K562 (cell line): Measurements from ENCODE around the gene FAM117B. TPM values are rescaled to one million over a fixed set of nuclear protein-coding genes. Genes with fewer than 3 reads are reported as not detected.

ENCODE experiments used
- ATAC-seq: fragments of 200-7000 bp; cut with Tn5 transposase; 3 replicates; pipeline ENCODE4 v1.9.1; 2020; ENCODE audit warnings: moderate library complexity
- BruUV-seq: library from RNA; stranded (reverse); fragments of 400-500 nt; replicated peaks from 2 replicates; lab custom pipeline; 2021; lab: Mats Ljungman, UMichigan
- CTCF ChIA-PET: fragments of 300-600 bp; formaldehyde crosslinking; extraction: SDS; loops from one replicate; lab custom pipeline; 2021; ENCODE audit warnings: low intra/inter-chr PET ratio; lab: Yijun Ruan, JAX
- POLR2A ChIA-PET: fragments of 300-600, 350-650 bp; sonication (Branson Sonifier 250); formaldehyde crosslinking; extraction: SDS; loops from one replicate; lab custom pipeline; 2021; ENCODE audit warnings: antibody characterized with exemption, inconsistent platforms; lab: Yijun Ruan, JAX
- DNase-seq, 4 experiments: peaks; one replicate each; pipeline versions ENCODE4 v3.0.0 to v3.0.0-alpha.2; 2011 to 2018; ENCODE audit warnings: low spot score in 3 of 4, mixed read lengths in 3 of 4; ENCODE audit errors: extremely low read depth in 1 of 4
- FAIRE-seq: peaks from 2 replicates; lab custom pipeline; 2011; peaks lifted over from hg19 to GRCh38; lab: Jason Lieb, UNC
- H2AFZ ChIP-seq: 2 replicates; pipeline ENCODE4 v1.6.0; 2011; ENCODE audit warnings: low read depth, low read length, control low read depth, inconsistent platforms
- H3K27ac ChIP-seq: fragments of 200-600 bp; 3 replicates; pipeline ENCODE4 v1.8.0; 2011; ENCODE audit warnings: low read depth, mild to moderate bottlenecking, control low read depth, inconsistent platforms, low read length, moderate library complexity, mixed read lengths; ENCODE audit errors: extremely low read depth
- H3K27me3 ChIP-seq, 2 experiments: fragments of 300-600 bp in 1 of 2; 2 replicates in 1 of 2; 3 replicates in 1 of 2; pipeline versions ENCODE4 v1.6.0 to v1.8.0; 2011; ENCODE audit warnings: inconsistent platforms in 2 of 2, low read length in 2 of 2, mild to moderate bottlenecking in 1 of 2, mixed read lengths in 1 of 2, moderate library complexity in 1 of 2; ENCODE audit not compliant: control insufficient read depth in 2 of 2, insufficient read depth in 2 of 2
- H3K36me3 ChIP-seq: fragments of 300-600 bp; 3 replicates; pipeline ENCODE4 v1.8.0; 2011; ENCODE audit warnings: mild to moderate bottlenecking, low read length, inconsistent platforms; ENCODE audit not compliant: control insufficient read depth, insufficient read depth
- H3K4me1 ChIP-seq, 2 experiments: fragments of 200-600 bp in 1 of 2; replicated peaks in 1 of 2; 2 replicates in 1 of 2; 3 replicates in 1 of 2; pipeline versions ENCODE4 v1.5.1 to v1.8.0; 2011; ENCODE audit warnings: inconsistent platforms in 2 of 2, low read length in 2 of 2, mild to moderate bottlenecking in 1 of 2, mixed read lengths in 1 of 2, moderate library complexity in 1 of 2; ENCODE audit not compliant: control insufficient read depth in 2 of 2, insufficient read depth in 2 of 2
- H3K4me2 ChIP-seq: 2 replicates; pipeline ENCODE4 v1.6.1; 2011; ENCODE audit warnings: low read length, control low read depth, inconsistent platforms, mixed read lengths; ENCODE audit not compliant: insufficient read depth
- H3K4me3 ChIP-seq: fragments of 200-600 bp; sonication (generic), shearing (Covaris generic); 2 replicates; pipeline ENCODE4 v1.5.1; 2016; ENCODE audit warnings: control low read depth, inconsistent platforms
- H3K79me2 ChIP-seq: fragments of 200-600 bp; 3 replicates; pipeline ENCODE4 v1.8.0; 2011; ENCODE audit warnings: low read length, inconsistent platforms; ENCODE audit not compliant: control insufficient read depth, insufficient read depth
- H3K9ac ChIP-seq, 2 experiments: 2 replicates each; pipeline versions ENCODE4 v1.6.0 to v1.6.1; 2011; ENCODE audit warnings: low read depth in 2 of 2, low read length in 2 of 2, control low read depth in 1 of 2, inconsistent platforms in 1 of 2, mild to moderate bottlenecking in 1 of 2, mixed read lengths in 1 of 2; ENCODE audit not compliant: insufficient read depth in 1 of 2
- H3K9me1 ChIP-seq: one replicate; pipeline ENCODE4 v1.6.0; 2011; ENCODE audit warnings: inconsistent platforms, mild to moderate bottlenecking, low read length, moderate library complexity; ENCODE audit not compliant: control insufficient read depth, insufficient read depth
- H3K9me3 ChIP-seq: replicated peaks from 2 replicates; pipeline ENCODE4 v1.5.1; 2011; ENCODE audit warnings: low read depth, low read length, inconsistent platforms; ENCODE audit not compliant: control insufficient read depth, insufficient read depth
- H4K20me1 ChIP-seq: replicated peaks from 2 replicates; pipeline ENCODE4 v1.6.1; 2011; ENCODE audit warnings: low read length, inconsistent platforms, mixed read lengths; ENCODE audit not compliant: control insufficient read depth, insufficient read depth
- CHAMP1 ChIP-seq: fragments of 450-650 bp; IDR thresholded peaks from 2 replicates; pipeline ENCODE4 v1.6.1; 2016; ENCODE audit warnings: mild to moderate bottlenecking
- FOSL1 ChIP-seq: fragments of 200-800 bp; sonication (Bioruptor generic); conservative IDR thresholded peaks from 2 replicates; pipeline ENCODE4 v1.6.1; 2016; ENCODE audit warnings: missing genetic modification characterization, missing compliant biosample characterization
- GTF2B ChIP-seq: IDR thresholded peaks from 2 replicates; pipeline ENCODE4 v1.6.1; 2011; ENCODE audit not compliant: insufficient read length; ENCODE audit errors: extremely low read depth
- NELFE ChIP-seq: IDR thresholded peaks from 2 replicates; pipeline ENCODE4 v1.6.1; 2011; ENCODE audit warnings: mild to moderate bottlenecking; ENCODE audit not compliant: insufficient read depth, insufficient read length
- OTX1 ChIP-seq: fragments of 450-650 bp; formaldehyde crosslinking; IDR thresholded peaks from 2 replicates; pipeline ENCODE4 v1.4.0; 2022; ENCODE audit warnings: mild to moderate bottlenecking
- RAD21 ChIP-seq, 2 experiments: fragments of 250-450 bp in 1 of 2; fragments of 450-650 bp in 1 of 2; sonication (Bioruptor Pico) in 1 of 2; formaldehyde crosslinking in 1 of 2; IDR thresholded peaks in 1 of 2; conservative IDR thresholded peaks in 1 of 2; 2 replicates each; pipeline versions ENCODE4 v1.4.0 to v1.8.0; 2020 to 2022; ENCODE audit warnings: mild to moderate bottlenecking in 2 of 2, moderate library complexity in 1 of 2
- RBM25 ChIP-seq: fragments of 200-400 bp; formaldehyde crosslinking; IDR thresholded peaks from 2 replicates; pipeline ENCODE4 v1.6.1; 2018; ENCODE audit warnings: low read length, low read depth, moderate library complexity; ENCODE audit not compliant: severe bottlenecking
- RHOXF2B ChIP-seq: fragments of 250-450 bp; sonication (Bioruptor Pico); conservative IDR thresholded peaks from 2 replicates; pipeline ENCODE4 v1.5.1; 2021
- SRSF1 ChIP-seq: fragments of 200-400 bp; formaldehyde crosslinking; IDR thresholded peaks from 2 replicates; pipeline ENCODE4 v1.6.1; 2017; ENCODE audit warnings: mild to moderate bottlenecking, low read depth, low read length, moderate library complexity
- ZNF316 ChIP-seq: fragments of 450-650 bp; IDR thresholded peaks from 2 replicates; pipeline ENCODE4 v1.6.1; 2016
- WGBS: fragments of 100-300 bp; shearing (Covaris generic); methylation state at CpG from one replicate; pipeline ENCODE4 v1.1.6; 2016; ENCODE audit warnings: low coverage, mixed read lengths; ENCODE audit not compliant: insufficient coverage; ENCODE audit errors: missing lambda C conversion rate; 5-methylcytosine and 5-hydroxymethylcytosine counted together
- in situ Hi-C: fragments of 300-500 bp; cut with MboI; formaldehyde crosslinking; loops from 4 replicates; pipeline ENCODE4 v1.15.0; 2018; ENCODE audit warnings: inconsistent platforms, mixed read lengths
- intact Hi-C: fragments of 100-400 bp; cut with micrococcal nuclease; formaldehyde crosslinking; loops from 2 replicates; pipeline ENCODE4 v1.14.2; 2022
- polyA plus RNA-seq, 8 experiments: library from polyadenylated mRNA; depleted of rRNA in 4 of 8; stranded (reverse) in 5 of 8; unstranded in 3 of 8; fragments of >200 nt; fragmentation: Nextera tagmentation in 2 of 8; fragmentation: Illumina TruSeq in 1 of 8; extraction: Ambion mirVana in 2 of 8; extraction: Trizol in 1 of 8; gene quantifications; 2 replicates each; pipeline versions ENCODE4 v1.2.1 to v1.2.3, GENCODE V29; 2011 to 2014; ENCODE audit warnings: inconsistent platforms in 1 of 8, missing spikeins in 1 of 8
- total RNA-seq, 7 experiments: library from RNA; depleted of rRNA in 6 of 7; stranded (reverse); fragments of >200 nt in 6 of 7; fragmentation: Illumina TruSeq in 2 of 7; extraction: Trizol in 2 of 7; gene quantifications; 2 replicates each; pipeline versions ENCODE4 v1.2.1 to v1.2.3, GENCODE V29; 2011 to 2021; ENCODE audit warnings: low replicate concordance in 1 of 7
- TF ChIP-seq, protein P1 (sequence below), 2 experiments: fragments of 450-650 bp in 1 of 2; sonication (generic) in 1 of 2; formaldehyde crosslinking in 1 of 2; IDR thresholded peaks; 2 replicates each; pipeline versions ENCODE4 v1.7.1 to v1.9.0; 2016 to 2022; ENCODE audit warnings: inconsistent platforms in 1 of 2, mild to moderate bottlenecking in 1 of 2, missing genetic modification reagents in 1 of 2

The FAM117B gene
- total and polyA plus RNA-seq, 9 of the 15 experiments (the other 6 are each of a cell fraction or from before 2014, with no cell fraction given): 1.6 to 5.2 (median 2.6) TPM

DNA sequence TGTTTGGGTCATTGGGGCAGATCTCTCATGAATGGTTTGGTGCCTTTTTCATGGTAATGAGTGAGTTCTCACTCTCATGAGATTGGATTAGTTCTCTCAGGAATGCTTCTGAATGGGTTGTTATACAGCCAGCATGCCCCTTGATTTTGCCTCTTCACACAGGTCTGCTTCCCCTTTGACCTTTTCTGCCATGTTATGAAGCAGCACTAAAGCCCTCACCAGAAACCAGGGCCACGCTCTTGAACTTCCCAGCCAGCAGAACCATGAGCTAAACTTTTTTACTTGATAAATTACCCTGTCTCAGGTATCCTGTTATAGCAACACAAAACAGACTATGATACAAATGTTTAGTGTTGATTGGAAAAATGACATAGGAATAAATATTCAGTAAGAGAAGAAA, 179.5 kb downstream of the FAM117B start:
- Histone ChIP-seq H2AFZ (no peak overlapping the region), H3K4me2 (no peak overlapping the region), H3K27me3 (no peaks in the 10 kb centered on the region), H3K4me1 (peaks cover 0 to 2% of the 10 kb centered on the region in 2 experiments; a peak in 1 of 5 replicates), H3K79me2 (no peaks in the 10 kb centered on the region), H4K20me1 (no peaks in the 10 kb centered on the region), H3K9ac (no peak overlapping the region), H3K9me3 (no peaks in the 10 kb centered on the region), H3K4me3 (no peak overlapping the region), H3K36me3 (no peaks in the 10 kb centered on the region), H3K9me1 (no peaks in the 10 kb centered on the region), H3K27ac (no peak overlapping the region)
- FAIRE-seq (no peak), ATAC-seq (no peak), DNase-seq (no peak)
- WGBS: 77% methylated on average over 1 of the region's 1 CpG
- POLR2A ChIA-PET: no interaction called here
- intact Hi-C loops: no loop called here
- no TSS peak for BruUV-seq
- in situ Hi-C loops: no loop called here
- CTCF ChIA-PET: no interaction called here
- no peak for TF ChIP-seq OTX1 (CRISPR knock-in tag)
- no peak for TF ChIP-seq CHAMP1
- TF ChIP-seq RBM25: no peak
- TF ChIP-seq FOSL1 (tag): no peak
- TF ChIP-seq, protein P1, sequence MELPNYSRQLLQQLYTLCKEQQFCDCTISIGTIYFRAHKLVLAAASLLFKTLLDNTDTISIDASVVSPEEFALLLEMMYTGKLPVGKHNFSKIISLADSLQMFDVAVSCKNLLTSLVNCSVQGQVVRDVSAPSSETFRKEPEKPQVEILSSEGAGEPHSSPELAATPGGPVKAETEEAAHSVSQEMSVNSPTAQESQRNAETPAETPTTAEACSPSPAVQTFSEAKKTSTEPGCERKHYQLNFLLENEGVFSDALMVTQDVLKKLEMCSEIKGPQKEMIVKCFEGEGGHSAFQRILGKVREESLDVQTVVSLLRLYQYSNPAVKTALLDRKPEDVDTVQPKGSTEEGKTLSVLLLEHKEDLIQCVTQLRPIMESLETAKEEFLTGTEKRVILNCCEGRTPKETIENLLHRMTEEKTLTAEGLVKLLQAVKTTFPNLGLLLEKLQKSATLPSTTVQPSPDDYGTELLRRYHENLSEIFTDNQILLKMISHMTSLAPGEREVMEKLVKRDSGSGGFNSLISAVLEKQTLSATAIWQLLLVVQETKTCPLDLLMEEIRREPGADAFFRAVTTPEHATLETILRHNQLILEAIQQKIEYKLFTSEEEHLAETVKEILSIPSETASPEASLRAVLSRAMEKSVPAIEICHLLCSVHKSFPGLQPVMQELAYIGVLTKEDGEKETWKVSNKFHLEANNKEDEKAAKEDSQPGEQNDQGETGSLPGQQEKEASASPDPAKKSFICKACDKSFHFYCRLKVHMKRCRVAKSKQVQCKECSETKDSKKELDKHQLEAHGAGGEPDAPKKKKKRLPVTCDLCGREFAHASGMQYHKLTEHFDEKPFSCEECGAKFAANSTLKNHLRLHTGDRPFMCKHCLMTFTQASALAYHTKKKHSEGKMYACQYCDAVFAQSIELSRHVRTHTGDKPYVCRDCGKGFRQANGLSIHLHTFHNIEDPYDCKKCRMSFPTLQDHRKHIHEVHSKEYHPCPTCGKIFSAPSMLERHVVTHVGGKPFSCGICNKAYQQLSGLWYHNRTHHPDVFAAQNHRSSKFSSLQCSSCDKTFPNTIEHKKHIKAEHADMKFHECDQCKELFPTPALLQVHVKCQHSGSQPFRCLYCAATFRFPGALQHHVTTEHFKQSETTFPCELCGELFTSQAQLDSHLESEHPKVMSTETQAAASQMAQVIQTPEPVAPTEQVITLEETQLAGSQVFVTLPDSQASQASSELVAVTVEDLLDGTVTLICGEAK (IDR thresholded peaks at IDR 0.05): no peak
- TF ChIP-seq, protein P1 (CRISPR knock-in tag; IDR thresholded peaks at IDR 0.05): no peak
- no peak for TF ChIP-seq NELFE
- TF ChIP-seq RHOXF2B (CRISPR knock-in tag): no peak
- no peak for TF ChIP-seq SRSF1
- no peak for TF ChIP-seq RAD21 (CRISPR knock-in tag; conservative IDR thresholded peaks at IDR 0.05 in 1 of 2, IDR thresholded peaks at IDR 0.05 in 1 of 2)
- no peak for TF ChIP-seq ZNF316
- no peak for TF ChIP-seq GTF2B
